Measurements from ENCODE around the gene FAM117A.

FAM117A gene

GRCh38 chr17:49698005-49698404 is 65.9 kb downstream of the FAM117A start:
- TF ChIP-seq CTCF (IDR thresholded peaks at IDR 0.05; ENCODE audit: insufficient read depth, low read depth, low read length, missing control alignments): no peak
- no peak for DNase-seq (ENCODE audit: low read depth)
- H3K4me3 ChIP-seq (ENCODE audit: low read depth, low read length): no peak overlapping the region

GRCh38 chr17:49696233-49696761 is 67.6 kb downstream of the FAM117A start:
- DNase-seq (ENCODE audit: low read depth): peak; percentile 83
- no peak overlapping the region for H3K4me3 ChIP-seq (ENCODE audit: low read depth, low read length)
- no peak for TF ChIP-seq CTCF (IDR thresholded peaks at IDR 0.05; ENCODE audit: insufficient read depth, low read depth, low read length, missing control alignments)

- DNase-seq (ENCODE audit: low read depth): no peak
- no peak for TF ChIP-seq CTCF (IDR thresholded peaks at IDR 0.05; ENCODE audit: insufficient read depth, low read depth, low read length, missing control alignments)
- no peak overlapping the region for H3K4me3 ChIP-seq (ENCODE audit: low read depth, low read length)
Measured at GRCh38 chr17:49695698-49696232, 68.2 kb downstream of the FAM117A start.

- peak; percentile 70 for DNase-seq (ENCODE audit: low read depth)
- TF ChIP-seq CTCF (IDR thresholded peaks at IDR 0.05; ENCODE audit: insufficient read depth, low read depth, low read length, missing control alignments): peak; percentile 81
- H3K4me3 ChIP-seq (ENCODE audit: low read depth, low read length): no peak overlapping the region
Measured at GRCh38 chr17:49694847-49695697, 68.9 kb downstream of the FAM117A start.

- no peak overlapping the region for H3K4me3 ChIP-seq (ENCODE audit: low read depth, low read length)
- DNase-seq (ENCODE audit: low read depth): no peak
- no peak for TF ChIP-seq CTCF (IDR thresholded peaks at IDR 0.05; ENCODE audit: insufficient read depth, low read depth, low read length, missing control alignments)
Measured at GRCh38 chr17:49692751-49693150, 71.2 kb downstream of the FAM117A start.

- H3K4me3 ChIP-seq (ENCODE audit: low read depth, low read length): no peak overlapping the region
- TF ChIP-seq CTCF (IDR thresholded peaks at IDR 0.05; ENCODE audit: insufficient read depth, low read depth, low read length, missing control alignments): no peak
- DNase-seq (ENCODE audit: low read depth): no peak
Measured at GRCh38 chr17:49691677-49692191, 72.2 kb downstream of the FAM117A start.
